Neural cell (in vitro differentiated cells): Measurements from ENCODE around the gene LCN10. TPM values are rescaled to one million over a fixed set of nuclear protein-coding genes. Genes with fewer than 3 reads are reported as not detected.
"Not testable (repeated sequence)": the region's sequence is repeated elsewhere in the genome, so short reads cannot be mapped to it uniquely, and the experiment has no call there.

ENCODE experiments used
- H2AFZ ChIP-seq: fragments of 200-600, 300-800 bp; sonication (generic), shearing (Covaris generic); 2 replicates; pipeline ENCODE4 v1.6.0; 2014; ENCODE audit warnings: low read depth, mild to moderate bottlenecking, antibody characterized with exemption, low read length, moderate library complexity
- H3F3A ChIP-seq: fragments of 200-600 bp; shearing (Covaris generic); 2 replicates; pipeline ENCODE4 v1.6.1; 2016; ENCODE audit warnings: mild to moderate bottlenecking, moderate library complexity, mixed read lengths, antibody characterized with exemption, low read length; ENCODE audit not compliant: insufficient read depth, poor library complexity, severe bottlenecking
- H3K27ac ChIP-seq: fragments of 200-600, 300-800 bp; sonication (generic), shearing (Covaris generic); 2 replicates; pipeline ENCODE4 v1.5.1; 2014; ENCODE audit warnings: mild to moderate bottlenecking, low read length, moderate library complexity
- H3K27me3 ChIP-seq: fragments of 300-800, 200-600 bp; sonication (generic), shearing (Covaris generic); 2 replicates; pipeline ENCODE4 v1.6.0; 2014; ENCODE audit warnings: mild to moderate bottlenecking, low read depth, low read length, moderate library complexity; ENCODE audit not compliant: insufficient read depth
- H3K36me3 ChIP-seq: fragments of 300-800, 200-600 bp; sonication (generic), shearing (Covaris generic); 2 replicates; pipeline ENCODE4 v1.5.1; 2014; ENCODE audit warnings: mild to moderate bottlenecking, antibody characterized with exemption, low read length, moderate library complexity; ENCODE audit not compliant: insufficient read depth
- H3K4me2 ChIP-seq: fragments of 300-800, 200-600 bp; sonication (generic), shearing (Covaris generic); 2 replicates; pipeline ENCODE4 v1.6.0; 2014; ENCODE audit warnings: mild to moderate bottlenecking, low read length
- H3K4me3 ChIP-seq: fragments of 300-800, 200-600 bp; sonication (generic), shearing (Covaris generic); 2 replicates; pipeline ENCODE4 v1.5.1; 2014; ENCODE audit warnings: mild to moderate bottlenecking, low read length, moderate library complexity
- H3K79me2 ChIP-seq: fragments of 200-600 bp; shearing (Covaris generic); replicated peaks from 2 replicates; pipeline ENCODE4 v1.6.0; 2014; ENCODE audit warnings: mild to moderate bottlenecking, low read length, moderate library complexity; ENCODE audit not compliant: insufficient read depth
- H3K9ac ChIP-seq: fragments of 300-800, 200-600 bp; sonication (generic), shearing (Covaris generic); 2 replicates; pipeline ENCODE4 v1.6.1; 2016; ENCODE audit warnings: mild to moderate bottlenecking, low read length, mixed read lengths
- H3K9me2 ChIP-seq: fragments of 200-600 bp; shearing (Covaris generic); 2 replicates; pipeline ENCODE4 v1.6.1; 2016; ENCODE audit warnings: mild to moderate bottlenecking, low read length, mixed read lengths; ENCODE audit not compliant: insufficient read depth
- H3K9me3 ChIP-seq: fragments of 200-600, 300-800 bp; sonication (generic), shearing (Covaris generic); 2 replicates; pipeline ENCODE4 v1.6.1; 2016; ENCODE audit warnings: mild to moderate bottlenecking, mixed run types, low read length, moderate library complexity, mixed read lengths
- H4K20me1 ChIP-seq: fragments of 200-600 bp; shearing (Covaris generic); 2 replicates; pipeline ENCODE4 v1.6.1; 2016; ENCODE audit warnings: mild to moderate bottlenecking, mixed run types; ENCODE audit not compliant: insufficient read depth
- EP300 ChIP-seq: fragments of 450-650 bp; conservative IDR thresholded peaks from 2 replicates; pipeline ENCODE4 v1.6.1; 2014; ENCODE audit warnings: antibody characterized with exemption, mild to moderate bottlenecking, moderate library complexity; ENCODE audit not compliant: poor library complexity, severe bottlenecking
- EZH2 ChIP-seq: fragments of 200-600, 300-800 bp; shearing (Covaris generic), sonication (generic); IDR thresholded peaks from 2 replicates; pipeline ENCODE4 v1.6.1; 2014; ENCODE audit warnings: antibody characterized with exemption, low read length, borderline replicate concordance, mild to moderate bottlenecking; ENCODE audit not compliant: insufficient read depth, poor library complexity, severe bottlenecking
- MXI1 ChIP-seq: fragments of 450-650 bp; conservative IDR thresholded peaks from 2 replicates; pipeline ENCODE4 v1.6.1; 2014; ENCODE audit warnings: antibody characterized with exemption, mild to moderate bottlenecking; ENCODE audit not compliant: poor library complexity, severe bottlenecking
- POLR2AphosphoS5 ChIP-seq: IDR thresholded peaks from 2 replicates; pipeline ENCODE4 v1.6.1; 2012
- RAD21 ChIP-seq: fragments of 450-650 bp; conservative IDR thresholded peaks from 2 replicates; pipeline ENCODE4 v1.6.1; 2014; ENCODE audit warnings: antibody characterized with exemption, mild to moderate bottlenecking, moderate library complexity
- SMC3 ChIP-seq: fragments of 450-650 bp; conservative IDR thresholded peaks from 2 replicates; pipeline ENCODE4 v1.6.1; 2014; ENCODE audit warnings: antibody characterized with exemption, mild to moderate bottlenecking, moderate library complexity; ENCODE audit not compliant: poor library complexity
- TAF1 ChIP-seq: IDR thresholded peaks from 2 replicates; pipeline ENCODE4 v1.6.1; 2012; ENCODE audit warnings: low read depth
- polyA plus RNA-seq: library from polyadenylated mRNA; depleted of rRNA; stranded (reverse); fragments of >200 nt; gene quantifications from 2 replicates; pipeline ENCODE4 v1.2.3, GENCODE V29; 2014
- TF ChIP-seq, protein P1 (sequence below): fragments of 450-650 bp; IDR thresholded peaks from 2 replicates; pipeline ENCODE4 v1.5.1; 2014; ENCODE audit warnings: antibody characterized with exemption, mild to moderate bottlenecking, moderate library complexity; ENCODE audit not compliant: poor library complexity, severe bottlenecking
- TF ChIP-seq, protein P2 (sequence below): IDR thresholded peaks from 2 replicates; pipeline ENCODE4 v1.6.1; 2012; ENCODE audit warnings: borderline replicate concordance

The LCN10 gene
- polyA plus RNA-seq, 1 donor from 2014 or later, result not detected

GRCh38 chr9:136761545-136761981 lies 18.8 kb upstream of the LCN10 start:
- Histone ChIP-seq H3K4me2 (no peak overlapping the region), H3F3A (no peaks in the 10 kb centered on the region), H3K9ac (no peak overlapping the region), H3K9me3 (no peaks in the 10 kb centered on the region), H3K27ac (no peak overlapping the region), H3K27me3 (no peaks in the 10 kb centered on the region), H3K36me3 (no peaks in the 10 kb centered on the region), H4K20me1 (no peaks in the 10 kb centered on the region), H3K4me3 (no peak overlapping the region), H3K9me2 (no peaks in the 10 kb centered on the region), H3K79me2 (no peaks in the 10 kb centered on the region), H2AFZ (no peak overlapping the region)
- TF ChIP-seq EZH2 (no peak), SMC3 (no peak), MXI1 (no peak), TAF1 (no peak), POLR2AphosphoS5 (no peak), EP300 (no peak), RAD21 (no peak)
- TF ChIP-seq, protein P1, sequence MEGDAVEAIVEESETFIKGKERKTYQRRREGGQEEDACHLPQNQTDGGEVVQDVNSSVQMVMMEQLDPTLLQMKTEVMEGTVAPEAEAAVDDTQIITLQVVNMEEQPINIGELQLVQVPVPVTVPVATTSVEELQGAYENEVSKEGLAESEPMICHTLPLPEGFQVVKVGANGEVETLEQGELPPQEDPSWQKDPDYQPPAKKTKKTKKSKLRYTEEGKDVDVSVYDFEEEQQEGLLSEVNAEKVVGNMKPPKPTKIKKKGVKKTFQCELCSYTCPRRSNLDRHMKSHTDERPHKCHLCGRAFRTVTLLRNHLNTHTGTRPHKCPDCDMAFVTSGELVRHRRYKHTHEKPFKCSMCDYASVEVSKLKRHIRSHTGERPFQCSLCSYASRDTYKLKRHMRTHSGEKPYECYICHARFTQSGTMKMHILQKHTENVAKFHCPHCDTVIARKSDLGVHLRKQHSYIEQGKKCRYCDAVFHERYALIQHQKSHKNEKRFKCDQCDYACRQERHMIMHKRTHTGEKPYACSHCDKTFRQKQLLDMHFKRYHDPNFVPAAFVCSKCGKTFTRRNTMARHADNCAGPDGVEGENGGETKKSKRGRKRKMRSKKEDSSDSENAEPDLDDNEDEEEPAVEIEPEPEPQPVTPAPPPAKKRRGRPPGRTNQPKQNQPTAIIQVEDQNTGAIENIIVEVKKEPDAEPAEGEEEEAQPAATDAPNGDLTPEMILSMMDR, result no peak
- TF ChIP-seq, protein P2, sequence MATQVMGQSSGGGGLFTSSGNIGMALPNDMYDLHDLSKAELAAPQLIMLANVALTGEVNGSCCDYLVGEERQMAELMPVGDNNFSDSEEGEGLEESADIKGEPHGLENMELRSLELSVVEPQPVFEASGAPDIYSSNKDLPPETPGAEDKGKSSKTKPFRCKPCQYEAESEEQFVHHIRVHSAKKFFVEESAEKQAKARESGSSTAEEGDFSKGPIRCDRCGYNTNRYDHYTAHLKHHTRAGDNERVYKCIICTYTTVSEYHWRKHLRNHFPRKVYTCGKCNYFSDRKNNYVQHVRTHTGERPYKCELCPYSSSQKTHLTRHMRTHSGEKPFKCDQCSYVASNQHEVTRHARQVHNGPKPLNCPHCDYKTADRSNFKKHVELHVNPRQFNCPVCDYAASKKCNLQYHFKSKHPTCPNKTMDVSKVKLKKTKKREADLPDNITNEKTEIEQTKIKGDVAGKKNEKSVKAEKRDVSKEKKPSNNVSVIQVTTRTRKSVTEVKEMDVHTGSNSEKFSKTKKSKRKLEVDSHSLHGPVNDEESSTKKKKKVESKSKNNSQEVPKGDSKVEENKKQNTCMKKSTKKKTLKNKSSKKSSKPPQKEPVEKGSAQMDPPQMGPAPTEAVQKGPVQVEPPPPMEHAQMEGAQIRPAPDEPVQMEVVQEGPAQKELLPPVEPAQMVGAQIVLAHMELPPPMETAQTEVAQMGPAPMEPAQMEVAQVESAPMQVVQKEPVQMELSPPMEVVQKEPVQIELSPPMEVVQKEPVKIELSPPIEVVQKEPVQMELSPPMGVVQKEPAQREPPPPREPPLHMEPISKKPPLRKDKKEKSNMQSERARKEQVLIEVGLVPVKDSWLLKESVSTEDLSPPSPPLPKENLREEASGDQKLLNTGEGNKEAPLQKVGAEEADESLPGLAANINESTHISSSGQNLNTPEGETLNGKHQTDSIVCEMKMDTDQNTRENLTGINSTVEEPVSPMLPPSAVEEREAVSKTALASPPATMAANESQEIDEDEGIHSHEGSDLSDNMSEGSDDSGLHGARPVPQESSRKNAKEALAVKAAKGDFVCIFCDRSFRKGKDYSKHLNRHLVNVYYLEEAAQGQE, result no peak

DNA sequence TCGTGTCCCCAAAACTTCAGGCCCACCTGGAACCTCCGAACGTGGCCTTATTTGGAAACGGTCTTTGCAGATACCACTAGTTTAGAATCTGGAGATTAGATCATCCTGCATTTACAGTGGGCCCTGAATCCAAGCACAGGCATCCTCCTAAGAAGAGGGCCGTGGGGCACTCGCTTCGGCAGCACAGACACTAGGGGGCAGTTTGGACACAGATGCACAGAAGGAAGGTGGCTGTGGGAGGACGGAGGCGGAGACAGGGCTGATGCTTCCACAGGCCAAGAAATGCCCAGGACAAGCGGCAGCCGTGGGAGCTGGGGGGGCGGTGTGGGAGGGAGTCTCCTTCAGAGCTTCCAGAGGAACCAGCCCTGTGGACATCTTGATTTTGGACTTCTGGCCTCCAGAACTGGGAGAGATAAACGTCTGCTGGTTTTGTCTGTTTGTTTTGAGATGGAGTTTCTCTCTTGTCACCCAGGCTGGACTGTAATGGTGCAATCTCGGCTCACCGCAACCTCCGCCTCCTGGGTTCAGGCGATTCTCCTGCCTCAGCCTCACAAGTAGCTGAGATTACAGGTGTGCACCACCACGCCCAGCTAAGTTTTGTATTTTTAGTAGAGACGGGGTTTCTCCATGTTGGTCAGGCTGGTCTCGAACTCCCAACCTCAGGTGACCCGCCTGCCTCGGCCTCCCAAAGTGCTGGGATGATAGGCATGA lies 18.2 kb upstream of the LCN10 start:
- H3K27me3 ChIP-seq, H3K9ac ChIP-seq: not testable (repeated sequence)

More for the DNA sequence above, 18.2 kb upstream of the LCN10 start:
- not testable (repeated sequence) for H3K4me3 ChIP-seq, H3F3A ChIP-seq, H3K9me2 ChIP-seq, H3K27ac ChIP-seq, H3K9me3 ChIP-seq, H3K36me3 ChIP-seq, H3K4me2 ChIP-seq, H4K20me1 ChIP-seq, H2AFZ ChIP-seq, H3K79me2 ChIP-seq
- TF ChIP-seq, protein P1, result peak; percentile 35
